Measurements from ENCODE around the gene CXCL10. TPM values are rescaled to one million over a fixed set of nuclear protein-coding genes. Genes with fewer than 3 reads are reported as not detected.
A peak's percentile ranks its signal among the peaks of the same experiment; 100 is the strongest.

Gene CXCL10
- total and polyA plus RNA-seq, 9 of the 15 experiments (the other 6 are each of a cell fraction or from before 2014, with no cell fraction given): 0.06 to 0.18 (median 0.08) TPM; not detected in 6

GRCh38 chr4:75976177-75976576 is 47.1 kb downstream of the CXCL10 start:
- H2AFZ ChIP-seq (ENCODE audit: low read depth, low read length): no peak overlapping the region
- no peak overlapping the region for H3K9ac ChIP-seq (ENCODE audit: insufficient read depth in 1 of 2, low read depth in 2 of 2, low read length in 2 of 2)
- ATAC-seq (no peak), DNase-seq (ENCODE audit: extremely low read depth in 1 of 4, low spot score in 3 of 4) (no peak), FAIRE-seq (no peak)
- no TSS peak for BruUV-seq (replicated peaks)
- H3K4me1 ChIP-seq (replicated peaks in 1 of 2; ENCODE audit: control insufficient read depth in 2 of 2, insufficient read depth in 2 of 2, low read length in 2 of 2): no peaks in the 10 kb centered on the region
- peaks cover 88% of the 10 kb centered on the region for H3K36me3 ChIP-seq (ENCODE audit: control insufficient read depth, insufficient read depth, low read length)
- CTCF ChIA-PET (ENCODE audit: low intra/inter-chr PET ratio): no interaction called here
- H4K20me1 ChIP-seq (replicated peaks; ENCODE audit: control insufficient read depth, insufficient read depth, low read length): no peaks in the 10 kb centered on the region
- no peak overlapping the region for H3K27ac ChIP-seq (ENCODE audit: extremely low read depth, low read depth, low read length)
- H3K4me3 ChIP-seq: no peak overlapping the region
- peaks cover 6% of the 10 kb centered on the region; the same call in 1 of the 2 replicates for H3K9me3 ChIP-seq (replicated peaks; ENCODE audit: control insufficient read depth, insufficient read depth, low read depth, low read length)
- 100% methylated on average over 2 of the region's 2 CpGs for WGBS (ENCODE audit: insufficient coverage, low coverage, missing lambda C conversion rate)
- no peak overlapping the region for H3K4me2 ChIP-seq (ENCODE audit: insufficient read depth, low read length)
- intact Hi-C loops (cut with micrococcal nuclease): no loop called here
- TF ChIP-seq GTF2E2 (tag; IDR thresholded peaks at IDR 0.05) (no peak), ZNF146 (CRISPR knock-in tag; IDR thresholded peaks at IDR 0.05; ENCODE audit: unreplicated experiment) (peak; percentile 52), RBM25 (IDR thresholded peaks at IDR 0.05; ENCODE audit: low read depth, low read length, severe bottlenecking) (peak; percentile 52), NR4A1 (CRISPR knock-in tag; IDR thresholded peaks at IDR 0.05) (no peak), NR4A1 (tag; IDR thresholded peaks at IDR 0.05) (no peak)
- H3K79me2 ChIP-seq (ENCODE audit: control insufficient read depth, insufficient read depth, low read length): no peaks in the 10 kb centered on the region; the same call in 2 of the 3 replicates
- no peaks in the 10 kb centered on the region for H3K9me1 ChIP-seq (ENCODE audit: control insufficient read depth, insufficient read depth, low read length)
- H3K27me3 ChIP-seq (ENCODE audit: control insufficient read depth in 2 of 2, insufficient read depth in 2 of 2, low read length in 2 of 2): no peaks in the 10 kb centered on the region
- in situ Hi-C loops (cut with MboI): no loop called here
- POLR2A ChIA-PET: no interaction called here

- ATAC-seq: no peak
- H3K9me1 ChIP-seq (ENCODE audit: control insufficient read depth, insufficient read depth, low read length): no peaks in the 10 kb centered on the region
- no peak overlapping the region for H2AFZ ChIP-seq (ENCODE audit: low read depth, low read length)
- FAIRE-seq: no peak
- peaks cover 94% of the 10 kb centered on the region for H3K36me3 ChIP-seq (ENCODE audit: control insufficient read depth, insufficient read depth, low read length)
- no peak overlapping the region for H3K4me3 ChIP-seq
- no peak overlapping the region for H3K9ac ChIP-seq (ENCODE audit: insufficient read depth in 1 of 2, low read depth in 2 of 2, low read length in 2 of 2)
- POLR2A ChIA-PET: no interaction called here
- no peak overlapping the region for H3K27ac ChIP-seq (ENCODE audit: extremely low read depth, low read depth, low read length)
- in situ Hi-C loops (cut with MboI) (no loop called here), intact Hi-C loops (cut with micrococcal nuclease) (no loop called here)
- no peaks in the 10 kb centered on the region for H3K27me3 ChIP-seq (ENCODE audit: control insufficient read depth in 2 of 2, insufficient read depth in 2 of 2, low read length in 2 of 2)
- peaks cover 6% of the 10 kb centered on the region; the same call in 1 of the 2 replicates for H3K9me3 ChIP-seq (replicated peaks; ENCODE audit: control insufficient read depth, insufficient read depth, low read depth, low read length)
- no peak overlapping the region for H3K4me2 ChIP-seq (ENCODE audit: insufficient read depth, low read length)
- no peaks in the 10 kb centered on the region for H3K4me1 ChIP-seq (replicated peaks in 1 of 2; ENCODE audit: control insufficient read depth in 2 of 2, insufficient read depth in 2 of 2, low read length in 2 of 2)
- BruUV-seq (replicated peaks): no TSS peak
- no peaks in the 10 kb centered on the region; the same call in 2 of the 3 replicates for H3K79me2 ChIP-seq (ENCODE audit: control insufficient read depth, insufficient read depth, low read length)
- no peak for DNase-seq (ENCODE audit: extremely low read depth in 1 of 4, low spot score in 3 of 4)
- CTCF ChIA-PET (ENCODE audit: low intra/inter-chr PET ratio): no interaction called here
- no peaks in the 10 kb centered on the region for H4K20me1 ChIP-seq (replicated peaks; ENCODE audit: control insufficient read depth, insufficient read depth, low read length)
- TF ChIP-seq, protein P1, sequence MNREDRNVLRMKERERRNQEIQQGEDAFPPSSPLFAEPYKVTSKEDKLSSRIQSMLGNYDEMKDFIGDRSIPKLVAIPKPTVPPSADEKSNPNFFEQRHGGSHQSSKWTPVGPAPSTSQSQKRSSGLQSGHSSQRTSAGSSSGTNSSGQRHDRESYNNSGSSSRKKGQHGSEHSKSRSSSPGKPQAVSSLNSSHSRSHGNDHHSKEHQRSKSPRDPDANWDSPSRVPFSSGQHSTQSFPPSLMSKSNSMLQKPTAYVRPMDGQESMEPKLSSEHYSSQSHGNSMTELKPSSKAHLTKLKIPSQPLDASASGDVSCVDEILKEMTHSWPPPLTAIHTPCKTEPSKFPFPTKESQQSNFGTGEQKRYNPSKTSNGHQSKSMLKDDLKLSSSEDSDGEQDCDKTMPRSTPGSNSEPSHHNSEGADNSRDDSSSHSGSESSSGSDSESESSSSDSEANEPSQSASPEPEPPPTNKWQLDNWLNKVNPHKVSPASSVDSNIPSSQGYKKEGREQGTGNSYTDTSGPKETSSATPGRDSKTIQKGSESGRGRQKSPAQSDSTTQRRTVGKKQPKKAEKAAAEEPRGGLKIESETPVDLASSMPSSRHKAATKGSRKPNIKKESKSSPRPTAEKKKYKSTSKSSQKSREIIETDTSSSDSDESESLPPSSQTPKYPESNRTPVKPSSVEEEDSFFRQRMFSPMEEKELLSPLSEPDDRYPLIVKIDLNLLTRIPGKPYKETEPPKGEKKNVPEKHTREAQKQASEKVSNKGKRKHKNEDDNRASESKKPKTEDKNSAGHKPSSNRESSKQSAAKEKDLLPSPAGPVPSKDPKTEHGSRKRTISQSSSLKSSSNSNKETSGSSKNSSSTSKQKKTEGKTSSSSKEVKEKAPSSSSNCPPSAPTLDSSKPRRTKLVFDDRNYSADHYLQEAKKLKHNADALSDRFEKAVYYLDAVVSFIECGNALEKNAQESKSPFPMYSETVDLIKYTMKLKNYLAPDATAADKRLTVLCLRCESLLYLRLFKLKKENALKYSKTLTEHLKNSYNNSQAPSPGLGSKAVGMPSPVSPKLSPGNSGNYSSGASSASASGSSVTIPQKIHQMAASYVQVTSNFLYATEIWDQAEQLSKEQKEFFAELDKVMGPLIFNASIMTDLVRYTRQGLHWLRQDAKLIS (CRISPR knock-in tag; IDR thresholded peaks at IDR 0.05): no peak
- TF ChIP-seq, protein P2, sequence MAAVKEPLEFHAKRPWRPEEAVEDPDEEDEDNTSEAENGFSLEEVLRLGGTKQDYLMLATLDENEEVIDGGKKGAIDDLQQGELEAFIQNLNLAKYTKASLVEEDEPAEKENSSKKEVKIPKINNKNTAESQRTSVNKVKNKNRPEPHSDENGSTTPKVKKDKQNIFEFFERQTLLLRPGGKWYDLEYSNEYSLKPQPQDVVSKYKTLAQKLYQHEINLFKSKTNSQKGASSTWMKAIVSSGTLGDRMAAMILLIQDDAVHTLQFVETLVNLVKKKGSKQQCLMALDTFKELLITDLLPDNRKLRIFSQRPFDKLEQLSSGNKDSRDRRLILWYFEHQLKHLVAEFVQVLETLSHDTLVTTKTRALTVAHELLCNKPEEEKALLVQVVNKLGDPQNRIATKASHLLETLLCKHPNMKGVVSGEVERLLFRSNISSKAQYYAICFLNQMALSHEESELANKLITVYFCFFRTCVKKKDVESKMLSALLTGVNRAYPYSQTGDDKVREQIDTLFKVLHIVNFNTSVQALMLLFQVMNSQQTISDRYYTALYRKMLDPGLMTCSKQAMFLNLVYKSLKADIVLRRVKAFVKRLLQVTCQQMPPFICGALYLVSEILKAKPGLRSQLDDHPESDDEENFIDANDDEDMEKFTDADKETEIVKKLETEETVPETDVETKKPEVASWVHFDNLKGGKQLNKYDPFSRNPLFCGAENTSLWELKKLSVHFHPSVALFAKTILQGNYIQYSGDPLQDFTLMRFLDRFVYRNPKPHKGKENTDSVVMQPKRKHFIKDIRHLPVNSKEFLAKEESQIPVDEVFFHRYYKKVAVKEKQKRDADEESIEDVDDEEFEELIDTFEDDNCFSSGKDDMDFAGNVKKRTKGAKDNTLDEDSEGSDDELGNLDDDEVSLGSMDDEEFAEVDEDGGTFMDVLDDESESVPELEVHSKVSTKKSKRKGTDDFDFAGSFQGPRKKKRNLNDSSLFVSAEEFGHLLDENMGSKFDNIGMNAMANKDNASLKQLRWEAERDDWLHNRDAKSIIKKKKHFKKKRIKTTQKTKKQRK (IDR thresholded peaks at IDR 0.05; ENCODE audit: borderline replicate concordance, low read depth, low read length): no peak
- TF ChIP-seq NFYB (IDR thresholded peaks at IDR 0.05; ENCODE audit: extremely low read depth, insufficient read length) (no peak), ZNF696 (CRISPR knock-in tag; conservative IDR thresholded peaks at IDR 0.05) (no peak), CC2D1A (IDR thresholded peaks at IDR 0.05) (no peak)
Observed at GRCh38 chr4:75973766-75974165, 49.5 kb downstream of the CXCL10 start.

All from K562 (cell line).